ENCODE measurements around the gene ADAP1.
"Not testable (repeated sequence)": the region's sequence is repeated elsewhere in the genome, so short reads cannot be mapped to it uniquely, and the experiment has no call there.

ADAP1 gene

DNA sequence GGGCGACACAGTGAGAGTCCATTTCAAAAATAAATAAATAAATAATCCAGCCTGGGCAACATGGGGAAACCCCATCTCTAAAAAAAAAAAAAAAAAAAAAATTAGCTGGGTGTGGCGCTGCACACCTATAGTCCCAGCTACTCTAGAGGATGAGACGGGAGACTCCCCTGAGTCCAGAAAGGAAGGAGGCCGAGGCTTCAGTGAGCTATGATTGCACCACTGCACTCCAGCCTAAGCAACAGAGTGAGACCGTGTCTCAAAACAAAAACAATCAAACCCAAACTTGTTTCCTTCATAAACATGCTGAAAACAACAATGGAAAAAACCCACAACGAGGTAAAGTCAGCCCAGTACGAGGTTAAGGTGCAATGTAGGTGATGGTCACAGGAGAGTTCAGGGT, 19.7 kb upstream of the ADAP1 start:
- DNase-seq: no peak

- DNase-seq: no peak
Observed at GRCh38 chr7:973312-973711, 18.8 kb upstream of the ADAP1 start.

- no peak for DNase-seq
Observed at GRCh38 chr7:972676-973309, 18.3 kb upstream of the ADAP1 start.

DNA sequence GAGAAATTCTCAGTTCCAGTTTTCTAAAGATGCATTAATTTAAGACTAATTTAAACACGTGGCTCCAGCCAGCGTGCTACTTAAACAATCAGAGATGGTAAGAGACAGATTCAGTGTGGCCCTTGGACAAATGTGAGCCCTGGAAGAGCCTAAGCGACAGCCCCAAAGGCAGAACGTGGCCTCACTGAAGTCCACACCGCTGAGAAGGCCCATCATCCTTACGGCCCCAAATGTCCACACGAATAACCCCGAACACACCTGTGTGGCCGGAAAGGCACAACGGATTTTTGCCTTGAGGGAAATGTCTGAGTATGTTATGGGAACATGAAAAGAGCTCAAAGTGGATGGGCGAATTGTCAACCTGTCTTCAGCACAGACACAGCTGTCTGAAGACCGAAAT, 17.6 kb upstream of the ADAP1 start:
- no peak for DNase-seq

GRCh38 chr7:970744-971143, 16.3 kb upstream of the ADAP1 start:
- no peak for DNase-seq

GRCh38 chr7:969403-969802, 14.9 kb upstream of the ADAP1 start:
- no peak for DNase-seq

DNA sequence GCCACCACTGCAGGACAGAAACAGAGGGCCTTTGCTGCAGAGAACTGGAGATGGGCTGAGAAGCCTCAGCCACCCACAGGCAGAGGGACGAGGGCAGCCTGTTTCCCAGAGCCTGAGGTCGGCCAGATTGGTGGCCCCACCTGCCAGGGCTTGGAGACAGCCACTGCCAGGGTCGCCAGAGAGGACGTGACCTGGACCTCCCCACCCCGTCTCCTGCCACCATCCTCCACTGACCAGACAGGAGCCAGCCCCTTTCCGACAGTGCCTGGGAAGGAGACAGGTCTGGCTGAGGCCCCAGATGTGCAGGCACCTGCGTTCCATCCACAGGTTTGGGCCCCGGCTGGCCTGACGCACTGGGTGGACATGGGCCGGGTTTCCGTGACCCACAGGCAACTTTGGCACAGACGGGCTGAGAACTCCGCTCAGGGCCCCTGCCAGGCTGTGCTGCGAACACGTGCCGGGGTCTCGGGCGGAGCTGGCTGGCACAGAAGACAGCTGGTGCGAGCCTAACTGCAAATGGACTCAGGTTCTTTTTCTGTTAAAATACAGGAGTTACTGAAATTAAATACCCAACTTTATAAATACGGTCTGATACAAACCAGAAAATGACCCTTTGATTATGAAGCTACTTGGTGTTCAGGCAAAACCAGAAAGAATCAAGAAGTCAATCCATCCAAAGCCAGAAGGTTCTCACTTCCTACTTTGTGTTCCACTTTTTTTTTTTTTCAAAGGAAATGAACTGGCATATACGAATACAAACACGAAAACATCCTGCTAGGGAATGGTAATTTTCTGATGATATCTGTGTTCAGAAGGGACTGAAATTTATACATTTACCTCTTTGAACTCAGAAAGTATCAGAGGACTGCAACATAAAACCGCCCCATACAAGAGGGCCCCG, 14.0 kb upstream of the ADAP1 start:
- DNase-seq: no peak

- no peak for DNase-seq
Observed at GRCh38 chr7:967361-968082, 13.0 kb upstream of the ADAP1 start.

DNA sequence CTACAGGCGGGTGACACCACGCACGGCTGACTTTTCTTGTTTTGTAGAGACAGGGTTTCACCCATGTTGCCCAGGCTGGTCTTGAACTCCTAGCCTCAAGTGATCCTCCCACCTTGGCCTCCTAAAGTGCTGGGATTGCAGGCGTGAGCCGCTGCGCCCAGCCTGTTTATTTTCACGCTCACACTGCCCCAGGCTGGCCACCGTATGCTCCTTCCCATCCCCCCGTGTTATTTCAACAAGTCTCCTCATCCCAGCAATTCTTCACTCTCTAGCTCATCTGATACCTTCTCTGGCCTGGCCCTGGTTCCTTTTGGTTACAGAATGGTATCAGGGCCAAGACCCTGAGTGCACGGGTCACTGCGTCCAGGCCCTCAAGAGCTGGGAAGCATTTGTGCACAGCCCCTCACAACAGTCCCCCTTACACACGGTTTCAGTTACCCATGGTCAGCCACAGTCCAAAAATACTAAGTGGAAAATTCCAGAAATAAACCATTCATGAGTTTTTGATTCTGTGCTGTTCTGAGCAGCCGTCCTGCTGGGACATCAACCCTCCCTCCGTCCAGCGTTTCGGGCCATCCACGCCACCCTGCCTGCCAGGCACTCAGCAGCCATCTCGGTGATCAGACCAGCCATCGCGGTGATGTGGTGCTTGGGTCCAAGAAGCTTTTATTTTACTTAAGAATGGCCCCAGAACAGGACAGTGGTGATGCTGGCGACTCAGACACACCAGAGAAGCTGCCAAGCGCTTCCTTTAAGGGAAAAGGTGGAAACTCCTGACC, 12.0 kb upstream of the ADAP1 start:
- DNase-seq: no peak

- no peak for DNase-seq
Observed at GRCh38 chr7:964401-965231, 10.1 kb upstream of the ADAP1 start.

GRCh38 chr7:963236-964078, 9.0 kb upstream of the ADAP1 start:
- no peak for DNase-seq

GRCh38 chr7:962401-963081, 8.1 kb upstream of the ADAP1 start:
- DNase-seq: no peak

- DNase-seq: no peak
Observed at GRCh38 chr7:961546-962400, 7.3 kb upstream of the ADAP1 start.

DNA sequence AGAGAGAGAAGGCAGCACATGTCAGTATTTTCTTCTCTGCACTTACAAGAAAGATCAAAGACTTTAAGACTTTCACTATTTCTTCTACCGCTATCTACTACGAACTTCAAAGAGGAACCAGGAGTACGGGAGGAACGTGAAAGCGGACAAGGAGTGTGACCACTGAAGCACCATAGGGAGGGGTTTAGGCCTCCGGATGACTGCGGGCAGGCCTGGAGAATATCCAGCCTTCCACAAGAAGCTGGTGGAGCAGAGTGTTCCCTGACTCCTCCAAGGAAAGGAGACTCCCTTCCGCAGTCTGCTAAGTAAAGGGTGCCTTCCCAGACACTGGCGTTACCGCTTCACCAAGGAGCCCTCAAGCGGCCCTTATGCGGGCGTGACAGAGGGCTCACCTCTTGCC, 6.5 kb upstream of the ADAP1 start:
- not testable (repeated sequence) for DNase-seq

- no peak for DNase-seq
Observed at GRCh38 chr7:960269-960871, 5.9 kb upstream of the ADAP1 start.

DNA sequence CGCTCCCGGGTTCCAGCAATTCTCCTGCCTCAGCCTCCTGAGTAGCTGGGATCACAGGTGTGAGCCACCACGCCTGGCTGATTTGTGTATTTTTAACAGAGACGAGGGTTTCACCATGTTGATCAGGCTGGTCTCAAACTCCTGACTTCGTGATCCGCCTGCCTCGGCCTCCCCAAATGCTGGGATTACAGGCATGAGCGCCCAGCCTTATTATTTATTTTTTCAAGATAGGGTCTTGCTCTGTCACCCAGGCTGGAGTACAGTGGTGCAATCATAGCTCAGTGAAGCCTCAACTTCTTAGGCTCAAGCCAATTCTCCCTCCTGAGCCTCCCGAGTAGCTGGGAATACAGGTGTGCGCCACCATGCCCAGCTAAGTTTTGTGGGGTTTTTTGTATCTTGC, 5.3 kb upstream of the ADAP1 start:
- DNase-seq: not testable (repeated sequence)

- no peak for DNase-seq
Observed at GRCh38 chr7:959271-959670, 4.8 kb upstream of the ADAP1 start.

DNA sequence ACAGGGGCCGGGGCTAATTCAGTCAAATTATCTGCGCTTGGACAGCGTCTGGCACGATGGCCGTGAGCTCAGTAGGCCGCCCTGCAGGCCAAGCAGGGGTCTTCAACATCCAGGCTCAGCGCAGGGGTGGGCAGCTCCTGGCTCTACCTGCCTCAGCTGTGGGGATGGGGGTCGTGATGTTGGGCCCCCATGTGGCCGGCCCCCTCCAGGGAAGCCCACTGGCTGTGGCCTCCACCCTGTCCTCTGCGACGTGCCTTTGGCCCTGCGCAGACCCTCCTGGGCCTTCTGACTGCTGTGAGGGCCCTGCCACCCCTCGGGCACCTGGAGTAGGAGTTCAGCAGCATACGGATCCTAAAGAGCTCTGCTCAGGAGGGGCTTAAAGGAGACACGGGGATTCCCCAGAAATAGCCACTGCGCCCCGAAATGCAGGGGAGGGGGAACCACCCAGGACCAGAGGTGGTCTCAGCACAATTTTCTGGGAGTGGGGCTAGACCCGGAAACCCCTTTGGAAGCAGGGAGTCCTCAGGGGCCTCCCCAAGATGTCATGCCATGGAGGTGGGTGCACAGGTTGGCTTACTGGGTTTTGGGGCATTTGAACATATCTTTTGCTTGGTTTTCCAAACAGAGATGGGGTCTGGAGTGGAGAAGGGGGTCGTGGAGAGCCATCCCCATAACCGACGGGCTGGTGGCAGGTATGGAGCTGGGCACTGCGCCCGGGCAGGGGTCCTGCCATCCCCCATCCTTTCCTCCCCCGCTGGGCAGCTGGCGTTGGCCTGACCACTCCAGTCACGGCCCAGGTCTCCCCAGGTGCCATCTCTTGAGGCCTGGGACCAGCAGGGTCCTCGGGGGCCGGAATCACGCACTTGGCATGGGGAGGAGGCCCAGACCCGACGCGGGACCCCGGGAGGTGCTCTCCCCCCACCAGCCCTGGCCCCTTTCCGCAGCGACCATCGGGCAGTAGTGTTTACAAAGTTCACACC, 4.0 kb upstream of the ADAP1 start:
- DNase-seq: no peak
